HCT116 (cell line): Measurements from ENCODE around the gene CSDE1.

ENCODE experiments used
- ZNF274 ChIP-seq: fragments of 200-500 bp; sonication (Bioruptor generic); IDR thresholded peaks from 2 replicates; pipeline ENCODE4 v1.6.1; 2014; ENCODE audit warnings: mild to moderate bottlenecking, low read depth, low read length, inconsistent platforms
- TF ChIP-seq, protein P1 (sequence below): IDR thresholded peaks from 2 replicates; pipeline ENCODE4 v1.6.1; 2012

DNA sequence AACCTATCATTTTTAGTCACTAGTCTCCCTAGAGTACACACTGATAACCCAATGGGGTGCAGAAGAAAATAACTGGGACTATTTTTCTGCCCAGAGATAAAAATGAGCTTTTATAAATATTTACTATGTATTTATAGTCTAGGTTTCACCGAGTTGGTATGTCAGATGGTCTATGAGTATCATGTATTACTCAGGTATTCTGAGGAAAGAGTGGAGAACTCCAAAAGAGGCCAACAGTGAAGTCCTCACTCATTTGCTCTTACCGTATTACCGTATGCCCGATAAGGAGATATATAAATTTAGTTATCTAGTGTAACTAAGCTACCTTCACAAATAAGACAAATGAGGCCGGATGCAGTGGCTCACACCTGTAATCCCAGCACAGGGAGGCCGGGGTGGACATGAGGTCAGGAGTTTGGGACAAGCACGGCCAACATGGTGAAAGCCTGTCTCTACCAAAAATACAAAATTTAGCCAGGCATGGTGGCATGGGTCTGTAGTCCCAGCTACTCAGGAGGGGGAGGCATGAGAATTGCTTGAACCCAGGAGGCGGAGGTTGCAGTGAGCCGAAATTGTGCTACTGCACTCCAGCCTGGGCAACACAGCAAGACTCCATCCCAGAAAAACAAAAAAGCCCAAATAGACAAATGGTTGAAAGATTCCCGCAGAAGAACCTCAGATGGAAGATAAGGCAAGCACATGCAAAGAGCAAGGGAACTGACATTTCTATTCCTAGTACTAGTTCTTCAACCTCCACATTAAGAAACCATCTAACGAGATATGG is 15.6 kb downstream of the CSDE1 start:
- TF ChIP-seq, protein P1, sequence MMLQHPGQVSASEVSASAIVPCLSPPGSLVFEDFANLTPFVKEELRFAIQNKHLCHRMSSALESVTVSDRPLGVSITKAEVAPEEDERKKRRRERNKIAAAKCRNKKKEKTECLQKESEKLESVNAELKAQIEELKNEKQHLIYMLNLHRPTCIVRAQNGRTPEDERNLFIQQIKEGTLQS, result no peak
- TF ChIP-seq ZNF274, result no peak
